SK-N-MC (cell line): Measurements from ENCODE around the gene ACLY.

Source experiments
- EZH2 ChIP-seq: fragments of 200-600 bp; sonication (generic); IDR thresholded peaks from one replicate; pipeline ENCODE4 v1.6.1; 2017; ENCODE audit warnings: antibody characterized with exemption
- FOXP2 ChIP-seq: optimal IDR thresholded peaks from 2 replicates; pipeline ENCODE3; 2011; ENCODE audit warnings: mild to moderate bottlenecking, moderate library complexity; ENCODE audit not compliant: insufficient read depth; ENCODE audit errors: extremely low read length, control extremely low read depth
- POLR2AphosphoS5 ChIP-seq: IDR thresholded peaks from 2 replicates; pipeline ENCODE4 v1.6.1; 2012; ENCODE audit warnings: mild to moderate bottlenecking, low read depth, low read length, borderline replicate concordance

- no peak for TF ChIP-seq POLR2AphosphoS5
- TF ChIP-seq EZH2 = no peak
- TF ChIP-seq FOXP2 = no peak
Measured at GRCh38 chr17:41882756-41883155, 36.0 kb downstream of the ACLY start.
